Neural cell (in vitro differentiated cells): ENCODE data around the gene RELCH. TPM values are rescaled to one million over a fixed set of nuclear protein-coding genes. Genes with fewer than 3 reads are reported as not detected.

Experiments used
- H2AFZ ChIP-seq: fragments of 200-600, 300-800 bp; sonication (generic), shearing (Covaris generic); 2 replicates; pipeline ENCODE4 v1.6.0; 2014; ENCODE audit warnings: low read depth, mild to moderate bottlenecking, antibody characterized with exemption, low read length, moderate library complexity
- H3F3A ChIP-seq: fragments of 200-600 bp; shearing (Covaris generic); 2 replicates; pipeline ENCODE4 v1.6.1; 2016; ENCODE audit warnings: mild to moderate bottlenecking, moderate library complexity, mixed read lengths, antibody characterized with exemption, low read length; ENCODE audit not compliant: insufficient read depth, poor library complexity, severe bottlenecking
- H3K27ac ChIP-seq: fragments of 200-600, 300-800 bp; sonication (generic), shearing (Covaris generic); 2 replicates; pipeline ENCODE4 v1.5.1; 2014; ENCODE audit warnings: mild to moderate bottlenecking, low read length, moderate library complexity
- H3K27me3 ChIP-seq: fragments of 300-800, 200-600 bp; sonication (generic), shearing (Covaris generic); 2 replicates; pipeline ENCODE4 v1.6.0; 2014; ENCODE audit warnings: mild to moderate bottlenecking, low read depth, low read length, moderate library complexity; ENCODE audit not compliant: insufficient read depth
- H3K36me3 ChIP-seq: fragments of 300-800, 200-600 bp; sonication (generic), shearing (Covaris generic); 2 replicates; pipeline ENCODE4 v1.5.1; 2014; ENCODE audit warnings: mild to moderate bottlenecking, antibody characterized with exemption, low read length, moderate library complexity; ENCODE audit not compliant: insufficient read depth
- H3K4me2 ChIP-seq: fragments of 300-800, 200-600 bp; sonication (generic), shearing (Covaris generic); 2 replicates; pipeline ENCODE4 v1.6.0; 2014; ENCODE audit warnings: mild to moderate bottlenecking, low read length
- H3K4me3 ChIP-seq: fragments of 300-800, 200-600 bp; sonication (generic), shearing (Covaris generic); 2 replicates; pipeline ENCODE4 v1.5.1; 2014; ENCODE audit warnings: mild to moderate bottlenecking, low read length, moderate library complexity
- H3K79me2 ChIP-seq: fragments of 200-600 bp; shearing (Covaris generic); replicated peaks from 2 replicates; pipeline ENCODE4 v1.6.0; 2014; ENCODE audit warnings: mild to moderate bottlenecking, low read length, moderate library complexity; ENCODE audit not compliant: insufficient read depth
- H3K9ac ChIP-seq: fragments of 300-800, 200-600 bp; sonication (generic), shearing (Covaris generic); 2 replicates; pipeline ENCODE4 v1.6.1; 2016; ENCODE audit warnings: mild to moderate bottlenecking, low read length, mixed read lengths
- H3K9me2 ChIP-seq: fragments of 200-600 bp; shearing (Covaris generic); 2 replicates; pipeline ENCODE4 v1.6.1; 2016; ENCODE audit warnings: mild to moderate bottlenecking, low read length, mixed read lengths; ENCODE audit not compliant: insufficient read depth
- H3K9me3 ChIP-seq: fragments of 200-600, 300-800 bp; sonication (generic), shearing (Covaris generic); 2 replicates; pipeline ENCODE4 v1.6.1; 2016; ENCODE audit warnings: mild to moderate bottlenecking, mixed run types, low read length, moderate library complexity, mixed read lengths
- H4K20me1 ChIP-seq: fragments of 200-600 bp; shearing (Covaris generic); 2 replicates; pipeline ENCODE4 v1.6.1; 2016; ENCODE audit warnings: mild to moderate bottlenecking, mixed run types; ENCODE audit not compliant: insufficient read depth
- EP300 ChIP-seq: fragments of 450-650 bp; conservative IDR thresholded peaks from 2 replicates; pipeline ENCODE4 v1.6.1; 2014; ENCODE audit warnings: antibody characterized with exemption, mild to moderate bottlenecking, moderate library complexity; ENCODE audit not compliant: poor library complexity, severe bottlenecking
- EZH2 ChIP-seq: fragments of 200-600, 300-800 bp; shearing (Covaris generic), sonication (generic); IDR thresholded peaks from 2 replicates; pipeline ENCODE4 v1.6.1; 2014; ENCODE audit warnings: antibody characterized with exemption, low read length, borderline replicate concordance, mild to moderate bottlenecking; ENCODE audit not compliant: insufficient read depth, poor library complexity, severe bottlenecking
- MXI1 ChIP-seq: fragments of 450-650 bp; conservative IDR thresholded peaks from 2 replicates; pipeline ENCODE4 v1.6.1; 2014; ENCODE audit warnings: antibody characterized with exemption, mild to moderate bottlenecking; ENCODE audit not compliant: poor library complexity, severe bottlenecking
- POLR2AphosphoS5 ChIP-seq: IDR thresholded peaks from 2 replicates; pipeline ENCODE4 v1.6.1; 2012
- RAD21 ChIP-seq: fragments of 450-650 bp; conservative IDR thresholded peaks from 2 replicates; pipeline ENCODE4 v1.6.1; 2014; ENCODE audit warnings: antibody characterized with exemption, mild to moderate bottlenecking, moderate library complexity
- REST ChIP-seq: IDR thresholded peaks from 2 replicates; pipeline ENCODE4 v1.6.1; 2012; ENCODE audit warnings: borderline replicate concordance
- SMC3 ChIP-seq: fragments of 450-650 bp; conservative IDR thresholded peaks from 2 replicates; pipeline ENCODE4 v1.6.1; 2014; ENCODE audit warnings: antibody characterized with exemption, mild to moderate bottlenecking, moderate library complexity; ENCODE audit not compliant: poor library complexity
- TAF1 ChIP-seq: IDR thresholded peaks from 2 replicates; pipeline ENCODE4 v1.6.1; 2012; ENCODE audit warnings: low read depth
- polyA plus RNA-seq: library from polyadenylated mRNA; depleted of rRNA; stranded (reverse); fragments of >200 nt; gene quantifications from 2 replicates; pipeline ENCODE4 v1.2.3, GENCODE V29; 2014
- TF ChIP-seq, protein P1 (sequence below): fragments of 450-650 bp; IDR thresholded peaks from 2 replicates; pipeline ENCODE4 v1.5.1; 2014; ENCODE audit warnings: antibody characterized with exemption, mild to moderate bottlenecking, moderate library complexity; ENCODE audit not compliant: poor library complexity, severe bottlenecking

Gene RELCH
- polyA plus RNA-seq, 1 donor from 2014 or later, result 80.2 TPM

- H3K9ac ChIP-seq, result no peak overlapping the region
- no peak overlapping the region for H3K27ac ChIP-seq
- no peaks in the 10 kb centered on the region for H3K9me2 ChIP-seq
- no peak overlapping the region for H2AFZ ChIP-seq
- H3K4me3 ChIP-seq, result no peak overlapping the region
- H4K20me1 ChIP-seq, result no peaks in the 10 kb centered on the region
- H3K9me3 ChIP-seq, result no peaks in the 10 kb centered on the region
- no peaks in the 10 kb centered on the region for H3K27me3 ChIP-seq
- no peaks in the 10 kb centered on the region for H3F3A ChIP-seq
- peaks cover 76% of the 10 kb centered on the region for H3K79me2 ChIP-seq
- no peaks in the 10 kb centered on the region for H3K36me3 ChIP-seq
- H3K4me2 ChIP-seq, result no peak overlapping the region
- TF ChIP-seq MXI1, result no peak
- TF ChIP-seq RAD21, result no peak
- TF ChIP-seq SMC3, result no peak
- no peak for TF ChIP-seq REST
- TF ChIP-seq EP300, result no peak
- TF ChIP-seq, protein P1, sequence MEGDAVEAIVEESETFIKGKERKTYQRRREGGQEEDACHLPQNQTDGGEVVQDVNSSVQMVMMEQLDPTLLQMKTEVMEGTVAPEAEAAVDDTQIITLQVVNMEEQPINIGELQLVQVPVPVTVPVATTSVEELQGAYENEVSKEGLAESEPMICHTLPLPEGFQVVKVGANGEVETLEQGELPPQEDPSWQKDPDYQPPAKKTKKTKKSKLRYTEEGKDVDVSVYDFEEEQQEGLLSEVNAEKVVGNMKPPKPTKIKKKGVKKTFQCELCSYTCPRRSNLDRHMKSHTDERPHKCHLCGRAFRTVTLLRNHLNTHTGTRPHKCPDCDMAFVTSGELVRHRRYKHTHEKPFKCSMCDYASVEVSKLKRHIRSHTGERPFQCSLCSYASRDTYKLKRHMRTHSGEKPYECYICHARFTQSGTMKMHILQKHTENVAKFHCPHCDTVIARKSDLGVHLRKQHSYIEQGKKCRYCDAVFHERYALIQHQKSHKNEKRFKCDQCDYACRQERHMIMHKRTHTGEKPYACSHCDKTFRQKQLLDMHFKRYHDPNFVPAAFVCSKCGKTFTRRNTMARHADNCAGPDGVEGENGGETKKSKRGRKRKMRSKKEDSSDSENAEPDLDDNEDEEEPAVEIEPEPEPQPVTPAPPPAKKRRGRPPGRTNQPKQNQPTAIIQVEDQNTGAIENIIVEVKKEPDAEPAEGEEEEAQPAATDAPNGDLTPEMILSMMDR, result no peak
These were observed 9.0 kb downstream of the RELCH start for GRCh38 chr18:62196079-62196478.

DNA sequence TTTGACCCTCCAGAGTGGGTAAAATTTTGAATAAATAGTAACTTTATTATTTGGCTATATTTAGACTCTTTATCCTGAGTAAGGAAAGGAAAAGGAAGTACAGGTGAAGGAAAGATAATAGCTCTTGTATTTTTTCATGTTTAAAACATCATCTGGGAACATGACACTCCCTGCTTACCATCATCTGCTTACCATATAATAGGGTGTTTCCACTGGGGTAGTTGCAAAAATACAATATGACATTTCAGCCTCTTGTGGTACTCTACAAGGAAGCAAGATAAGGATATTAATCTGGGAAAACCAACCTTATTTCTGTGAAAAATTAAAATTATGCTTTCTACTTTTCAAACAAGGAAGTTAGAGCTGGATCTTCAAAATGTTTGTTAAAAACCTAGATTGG, 9.9 kb downstream of the RELCH start:
- no peaks in the 10 kb centered on the region for H3K9me2 ChIP-seq
- peaks cover 74% of the 10 kb centered on the region for H3K79me2 ChIP-seq
- no peak overlapping the region for H2AFZ ChIP-seq
- no peaks in the 10 kb centered on the region for H3K36me3 ChIP-seq
- H4K20me1 ChIP-seq, result no peaks in the 10 kb centered on the region
- H3K9ac ChIP-seq, result no peak overlapping the region
- no peak overlapping the region for H3K4me2 ChIP-seq
- H3K27ac ChIP-seq, result no peak overlapping the region
- no peaks in the 10 kb centered on the region for H3K9me3 ChIP-seq
- H3K27me3 ChIP-seq, result no peaks in the 10 kb centered on the region
- H3K4me3 ChIP-seq, result no peak overlapping the region
- TF ChIP-seq POLR2AphosphoS5 (no peak), RAD21 (no peak), TAF1 (no peak), SMC3 (no peak), REST (no peak), EZH2 (no peak), EP300 (no peak)
- TF ChIP-seq, protein P1, result no peak
- no peaks in the 10 kb centered on the region for H3F3A ChIP-seq
